GM18858 (cell line): ENCODE results near the gene IL17RE.

Experiments
- ATAC-seq: cut with Tn5 transposase; IDR thresholded peaks from one replicate; pipeline ENCODE4 v1.9.1; 2021; ENCODE audit not compliant: unreplicated experiment

The IL17RE gene

GRCh38 chr3:9903238-9903624 lies 583 bp downstream of the IL17RE start:
- no peak for ATAC-seq

GRCh38 chr3:9903904-9904303 lies 1.3 kb downstream of the IL17RE start:
- ATAC-seq = no peak

- ATAC-seq = no peak
Measured at GRCh38 chr3:9906480-9906879, 3.8 kb downstream of the IL17RE start.

- no peak for ATAC-seq
Measured at GRCh38 chr3:9908286-9908685, 5.6 kb downstream of the IL17RE start.

- no peak for ATAC-seq
Measured at GRCh38 chr3:9909221-9910013, 6.8 kb downstream of the IL17RE start.

GRCh38 chr3:9911863-9912262 lies 9.2 kb downstream of the IL17RE start:
- ATAC-seq = no peak

GRCh38 chr3:9912294-9912935 lies 9.8 kb downstream of the IL17RE start:
- no peak for ATAC-seq

GRCh38 chr3:9913601-9914000 lies 11.0 kb downstream of the IL17RE start:
- no peak for ATAC-seq

- ATAC-seq = no peak
Measured at GRCh38 chr3:9914011-9914410, 11.4 kb downstream of the IL17RE start.

GRCh38 chr3:9914559-9915253 lies 12.1 kb downstream of the IL17RE start:
- ATAC-seq = peak; percentile 49

- ATAC-seq = peak; percentile 34
Measured at GRCh38 chr3:9915254-9916141, 12.8 kb downstream of the IL17RE start.

- ATAC-seq = no peak
Measured at GRCh38 chr3:9916346-9916733, 13.7 kb downstream of the IL17RE start.

GRCh38 chr3:9916734-9917680 lies 14.4 kb downstream of the IL17RE start, which contains the start of gene IL17RC:
IL17RC (plus strand) TSS chr3:9917098; CDS start chr3:9917316, 218 bp downstream.
- ATAC-seq = no peak

- no peak for ATAC-seq
Measured at GRCh38 chr3:9917820-9918219, 15.2 kb downstream of the IL17RE start.

GRCh38 chr3:9918261-9919038 lies 15.8 kb downstream of the IL17RE start:
- ATAC-seq = no peak

GRCh38 chr3:9928158-9928557 lies 25.5 kb downstream of the IL17RE start:
- ATAC-seq = no peak

- ATAC-seq = no peak
Measured at GRCh38 chr3:9930804-9931418, 28.3 kb downstream of the IL17RE start.

GRCh38 chr3:9932535-9932842 lies 29.8 kb downstream of the IL17RE start:
- no peak for ATAC-seq
